HepG2 (cell line): ENCODE data around the gene LMF2. TPM values are rescaled to one million over a fixed set of nuclear protein-coding genes. Genes with fewer than 3 reads are reported as not detected.

Source experiments
- CERS6 ChIP-seq: sonication (generic); formaldehyde crosslinking; IDR thresholded peaks from 2 replicates; pipeline ENCODE4 v1.5.0; 2020; ENCODE audit warnings: missing genetic modification reagents
- DZIP1 ChIP-seq: sonication (generic); formaldehyde crosslinking; IDR thresholded peaks from 2 replicates; pipeline ENCODE4 v1.5.0; 2020; ENCODE audit warnings: mild to moderate bottlenecking, missing genetic modification reagents
- ESRRA ChIP-seq: sonication (generic); formaldehyde crosslinking; IDR thresholded peaks from 2 replicates; pipeline ENCODE4 v1.5.1; 2020; ENCODE audit warnings: mild to moderate bottlenecking, low read depth, missing genetic modification reagents
- FOXO4 ChIP-seq: sonication (generic); formaldehyde crosslinking; conservative IDR thresholded peaks from 2 replicates; pipeline ENCODE4 v1.8.1; 2023; ENCODE audit warnings: missing genetic modification reagents
- GABPB1 ChIP-seq: IDR thresholded peaks from 2 replicates; pipeline ENCODE4 v1.6.1; 2016; ENCODE audit warnings: mild to moderate bottlenecking, missing genetic modification reagents, moderate library complexity, missing compliant biosample characterization
- GATAD2A ChIP-seq: IDR thresholded peaks from 2 replicates; pipeline ENCODE4 v1.6.1; 2016
- GMEB2 ChIP-seq: IDR thresholded peaks from 2 replicates; pipeline ENCODE4 v1.6.1; 2016; ENCODE audit warnings: missing biosample characterization, missing genetic modification reagents, low read depth
- NAIF1 ChIP-seq: sonication (generic); formaldehyde crosslinking; IDR thresholded peaks from 2 replicates; pipeline ENCODE4 v1.5.0; 2020; ENCODE audit warnings: mild to moderate bottlenecking, missing genetic modification reagents, borderline replicate concordance
- NBN ChIP-seq: fragments of 450-650 bp; conservative IDR thresholded peaks from 2 replicates; pipeline ENCODE4 v1.6.1; 2017
- NR1H2 ChIP-seq: sonication (generic); formaldehyde crosslinking; IDR thresholded peaks from 2 replicates; pipeline ENCODE4 v1.8.1; 2022; ENCODE audit warnings: low read depth, missing genetic modification reagents, borderline replicate concordance
- RERE ChIP-seq: IDR thresholded peaks from 2 replicates; pipeline ENCODE4 v1.6.1; 2016; ENCODE audit warnings: low read depth, missing genetic modification reagents, missing compliant biosample characterization
- SP2 ChIP-seq: sonication (generic); formaldehyde crosslinking; IDR thresholded peaks from 2 replicates; pipeline ENCODE4 v1.5.1; 2020; ENCODE audit warnings: mild to moderate bottlenecking, missing genetic modification reagents
- THAP11 ChIP-seq: IDR thresholded peaks from 2 replicates; pipeline ENCODE4 v1.6.1; 2016; ENCODE audit warnings: missing biosample characterization, missing genetic modification reagents
- WIZ ChIP-seq: sonication (generic); formaldehyde crosslinking; IDR thresholded peaks from 2 replicates; pipeline ENCODE4 v1.5.1; 2020; ENCODE audit warnings: mild to moderate bottlenecking, missing genetic modification reagents
- ZNF253 ChIP-seq: sonication (generic); formaldehyde crosslinking; IDR thresholded peaks from 2 replicates; pipeline ENCODE4 v1.8.0; 2022; ENCODE audit warnings: mild to moderate bottlenecking, missing genetic modification reagents, borderline replicate concordance
- ZNF331 ChIP-seq: sonication (generic); formaldehyde crosslinking; IDR thresholded peaks from 2 replicates; pipeline ENCODE4 v1.4.0; 2020; ENCODE audit warnings: missing genetic modification reagents
- ZNF335 ChIP-seq: sonication (generic); formaldehyde crosslinking; IDR thresholded peaks from 2 replicates; pipeline ENCODE4 v1.4.0; 2020; ENCODE audit warnings: missing genetic modification reagents
- polyA plus RNA-seq, 8 experiments: library from polyadenylated mRNA; depleted of rRNA in 3 of 8; stranded (reverse) in 7 of 8; unstranded in 1 of 8; fragments of >200 nt; fragmentation: Illumina TruSeq in 4 of 8; extraction: Trizol in 4 of 8; gene quantifications; 2 replicates each; pipeline versions ENCODE4 v1.2.1 to v1.2.3, GENCODE V29; 2011 to 2016; ENCODE audit warnings: low read depth in 4 of 8, missing spikeins in 1 of 8, mixed read lengths in 1 of 8; ENCODE audit not compliant: insufficient read depth in 1 of 8
- total RNA-seq, 5 experiments: library from RNA; depleted of rRNA; stranded (reverse); fragments of >200 nt; fragmentation: Illumina TruSeq; extraction: Trizol; gene quantifications; 2 replicates each; pipeline ENCODE4 v1.2.3, GENCODE V29; 2016; ENCODE audit warnings: low read depth in 1 of 5

Gene LMF2
- total and polyA plus RNA-seq, 2 of the 13 experiments (the other 11 are each of a cell fraction or from before 2014, with no cell fraction given) = 23.3 to 30.6 TPM

GRCh38 chr22:50525104-50525857, 17.8 kb upstream of the LMF2 start, which contains the start of gene SCO2 (continued):
- TF ChIP-seq RERE (CRISPR knock-in tag) (peak; percentile 22; the same call in 1 of the 2 replicates), GATAD2A (peak; percentile 42; the same call in 1 of the 2 replicates), WIZ (CRISPR knock-in tag) (peak; percentile 62; the same call in 1 of the 2 replicates), ZNF331 (CRISPR knock-in tag) (peak; percentile 37; the same call in 1 of the 2 replicates), FOXO4 (CRISPR knock-in tag) (no peak), THAP11 (CRISPR knock-in tag) (peak; percentile 74), NAIF1 (CRISPR knock-in tag) (no peak), ESRRA (CRISPR knock-in tag) (peak; percentile 49; the same call in 1 of the 2 replicates), ZNF335 (CRISPR knock-in tag) (0 out of 2 replicates have a peak, but pooled peaks have one; percentile 43), GMEB2 (no peak), ZNF253 (CRISPR knock-in tag) (no peak; the same call in 1 of the 2 replicates), GABPB1 (peak; percentile 81), NBN (no peak), DZIP1 (CRISPR knock-in tag) (no peak), CERS6 (CRISPR knock-in tag) (no peak), NR1H2 (CRISPR knock-in tag) (no peak), SP2 (CRISPR knock-in tag) (no peak)
